Germinal center (tissue), 1 donor: ENCODE results near the gene TMEM233.

ENCODE experiments used
- DNase-seq: peaks from one replicate; pipeline ENCODE4 v3.0.0; 2012; ENCODE audit warnings: mixed read lengths, low spot score

TMEM233 gene

GRCh38 chr12:119681728-119682638 is 88.4 kb downstream of the TMEM233 start:
- peak; percentile 27 for DNase-seq

GRCh38 chr12:119682639-119683252 is 89.2 kb downstream of the TMEM233 start:
- DNase-seq: peak; percentile 35

GRCh38 chr12:119683413-119683812 is 89.8 kb downstream of the TMEM233 start:
- no peak for DNase-seq

- no peak for DNase-seq
Measured at GRCh38 chr12:119683816-119684215, 90.2 kb downstream of the TMEM233 start.

GRCh38 chr12:119684711-119685369 is 91.3 kb downstream of the TMEM233 start:
- no peak for DNase-seq

- no peak for DNase-seq
Measured at GRCh38 chr12:119685375-119685774, 91.8 kb downstream of the TMEM233 start.

GRCh38 chr12:119686355-119686754 is 92.8 kb downstream of the TMEM233 start:
- no peak for DNase-seq

- DNase-seq: no peak
Measured at GRCh38 chr12:119686776-119687175, 93.2 kb downstream of the TMEM233 start.

GRCh38 chr12:119687406-119687805 is 93.8 kb downstream of the TMEM233 start:
- DNase-seq: no peak

- no peak for DNase-seq
Measured at GRCh38 chr12:119687879-119688278, 94.3 kb downstream of the TMEM233 start.

GRCh38 chr12:119689935-119690500 is 96.4 kb downstream of the TMEM233 start:
- DNase-seq: no peak

GRCh38 chr12:119691202-119691810 is 97.7 kb downstream of the TMEM233 start:
- no peak for DNase-seq

GRCh38 chr12:119692410-119692809 is 98.8 kb downstream of the TMEM233 start:
- DNase-seq: no peak
